HG02588 (cell line): ENCODE measurements around the gene DAAM1.

ENCODE experiments used
- ATAC-seq: cut with Tn5 transposase; IDR thresholded peaks from one replicate; pipeline ENCODE4 v1.9.1; 2021; ENCODE audit warnings: mild to moderate bottlenecking, moderate library complexity; ENCODE audit not compliant: unreplicated experiment

DAAM1 gene

GRCh38 chr14:59281609-59282377 lies 93.3 kb downstream of the DAAM1 start:
- no peak for ATAC-seq

- ATAC-seq: no peak
These were observed 93.9 kb downstream of the DAAM1 start for GRCh38 chr14:59282378-59282765.

- no peak for ATAC-seq
These were observed 94.9 kb downstream of the DAAM1 start for GRCh38 chr14:59283361-59283760.

GRCh38 chr14:59284059-59284458 lies 95.6 kb downstream of the DAAM1 start:
- no peak for ATAC-seq

GRCh38 chr14:59292028-59292427 lies 103.6 kb downstream of the DAAM1 start:
- ATAC-seq: no peak

GRCh38 chr14:59292921-59293534 lies 104.6 kb downstream of the DAAM1 start:
- ATAC-seq: no peak

GRCh38 chr14:59293935-59294661 lies 105.6 kb downstream of the DAAM1 start:
- ATAC-seq: no peak

- ATAC-seq: no peak
These were observed 106.2 kb downstream of the DAAM1 start for GRCh38 chr14:59294662-59294992.

- no peak for ATAC-seq
These were observed 107.5 kb downstream of the DAAM1 start for GRCh38 chr14:59295951-59296350.

GRCh38 chr14:59296508-59296907 lies 108.0 kb downstream of the DAAM1 start:
- no peak for ATAC-seq

GRCh38 chr14:59297071-59297776 lies 108.8 kb downstream of the DAAM1 start:
- ATAC-seq: no peak

- no peak for ATAC-seq
These were observed 111.3 kb downstream of the DAAM1 start for GRCh38 chr14:59299731-59300130.

- ATAC-seq: peak; percentile 75
These were observed 112.9 kb downstream of the DAAM1 start for GRCh38 chr14:59301354-59301753.

- no peak for ATAC-seq
These were observed 113.8 kb downstream of the DAAM1 start for GRCh38 chr14:59302313-59302712.

GRCh38 chr14:59303216-59303615 lies 114.7 kb downstream of the DAAM1 start:
- no peak for ATAC-seq

GRCh38 chr14:59305231-59305630 lies 116.8 kb downstream of the DAAM1 start:
- no peak for ATAC-seq

- no peak for ATAC-seq
These were observed 117.5 kb downstream of the DAAM1 start for GRCh38 chr14:59305836-59306555.

GRCh38 chr14:59306775-59307174 lies 118.3 kb downstream of the DAAM1 start:
- no peak for ATAC-seq

- ATAC-seq: no peak
These were observed 119.6 kb downstream of the DAAM1 start for GRCh38 chr14:59308086-59308485.

- no peak for ATAC-seq
These were observed 120.2 kb downstream of the DAAM1 start for GRCh38 chr14:59308673-59309072.
